ENCODE results near the gene KIF5A. TPM values are rescaled to one million over a fixed set of nuclear protein-coding genes. Genes with fewer than 3 reads are reported as not detected.

The KIF5A gene
- total and polyA plus RNA-seq, 2 donors (not counting 1 experiment from before 2014, with no cell fraction given) = 0.09 to 0.67 TPM

DNA sequence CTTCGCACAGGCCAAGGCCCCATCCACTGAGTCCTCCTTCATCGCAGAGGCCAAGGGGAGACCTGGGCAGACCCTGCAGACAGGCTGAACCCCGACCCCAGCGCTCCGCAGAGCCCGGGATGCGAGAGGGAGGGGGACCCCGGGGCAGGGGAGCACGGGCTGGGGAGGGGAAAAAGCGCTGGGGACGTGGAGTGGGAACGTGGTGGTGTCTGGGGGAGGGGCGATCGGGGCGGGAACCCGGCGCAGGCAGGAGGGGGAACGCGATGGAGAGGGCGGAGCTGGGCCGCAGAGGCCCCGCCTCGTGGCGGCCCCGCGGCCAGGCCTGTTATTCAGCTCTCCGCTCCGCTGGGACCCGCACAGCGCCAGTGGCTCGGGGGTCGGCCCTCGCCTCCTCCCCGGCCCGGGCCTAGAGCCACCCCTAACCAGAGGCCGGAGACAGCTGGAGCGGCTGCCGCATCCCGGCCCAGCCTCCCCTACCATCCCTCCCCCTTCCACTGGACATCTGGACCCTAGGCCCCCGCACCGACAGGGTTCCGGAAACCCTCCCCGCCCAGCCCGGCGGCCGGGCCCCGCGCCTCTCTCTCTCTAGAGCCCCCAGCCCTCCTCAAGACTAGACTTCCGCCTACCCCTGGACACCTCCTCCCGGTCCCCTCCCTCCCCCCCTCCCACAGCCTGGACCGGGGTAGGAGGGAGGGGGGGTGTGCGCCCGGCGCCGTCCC is 61.4 kb downstream of the KIF5A start, which contains the start of gene ARHGEF25:
Gene ARHGEF25 (plus strand): TSS at position 328 of the 719 bp plus-strand sequence. CDS start 460 bp downstream, outside the sequence.
- no peak for DNase-seq
- intact Hi-C loops (cut with micrococcal nuclease) = no loop called here
- H3K4me2 ChIP-seq (replicated peaks; ENCODE audit: low read depth, low read length, poor library complexity, severe bottlenecking) = peak within 1 kb of the TSS; percentile 97
- no peaks in the 10 kb centered on the region for H3K79me2 ChIP-seq (ENCODE audit: control insufficient read depth, insufficient read depth, low read length)
- Mint-ChIP-seq H3K27me3 (peaks cover 45% of the 10 kb centered on the region), H3K4me3 (peak within 1 kb of the TSS; percentile 81), H3K9me3 (ENCODE audit: insufficient read depth) (no peaks in the 10 kb centered on the region), H3K27ac (no peak within 1 kb of the TSS), H3K4me1 (peaks cover 53% of the 10 kb centered on the region)
- WGBS (ENCODE audit: insufficient coverage) = 1% methylated on average over 42 of the region's 55 CpGs
- peak within 1 kb of the TSS; percentile 73 for H2AFZ ChIP-seq (ENCODE audit: insufficient read depth, low read depth, low read length, poor library complexity, severe bottlenecking)
- peaks cover 52 to 59% of the 10 kb centered on the region in 2 donors for H3K4me1 ChIP-seq (ENCODE audit: control insufficient read depth in 2 of 2, insufficient read depth in 2 of 2, low read length in 2 of 2)
- peaks cover 0 to 5% (median 0%) of the 10 kb centered on the region in 3 donors for H3K9me3 ChIP-seq (ENCODE audit: control extremely low read depth in 1 of 3, control insufficient read depth in 2 of 3, insufficient read depth in 1 of 3, low read length in 2 of 3)
- H3K9ac ChIP-seq (ENCODE audit: low read length) = peak within 1 kb of the TSS; percentile 63
- TF ChIP-seq, protein P1, sequence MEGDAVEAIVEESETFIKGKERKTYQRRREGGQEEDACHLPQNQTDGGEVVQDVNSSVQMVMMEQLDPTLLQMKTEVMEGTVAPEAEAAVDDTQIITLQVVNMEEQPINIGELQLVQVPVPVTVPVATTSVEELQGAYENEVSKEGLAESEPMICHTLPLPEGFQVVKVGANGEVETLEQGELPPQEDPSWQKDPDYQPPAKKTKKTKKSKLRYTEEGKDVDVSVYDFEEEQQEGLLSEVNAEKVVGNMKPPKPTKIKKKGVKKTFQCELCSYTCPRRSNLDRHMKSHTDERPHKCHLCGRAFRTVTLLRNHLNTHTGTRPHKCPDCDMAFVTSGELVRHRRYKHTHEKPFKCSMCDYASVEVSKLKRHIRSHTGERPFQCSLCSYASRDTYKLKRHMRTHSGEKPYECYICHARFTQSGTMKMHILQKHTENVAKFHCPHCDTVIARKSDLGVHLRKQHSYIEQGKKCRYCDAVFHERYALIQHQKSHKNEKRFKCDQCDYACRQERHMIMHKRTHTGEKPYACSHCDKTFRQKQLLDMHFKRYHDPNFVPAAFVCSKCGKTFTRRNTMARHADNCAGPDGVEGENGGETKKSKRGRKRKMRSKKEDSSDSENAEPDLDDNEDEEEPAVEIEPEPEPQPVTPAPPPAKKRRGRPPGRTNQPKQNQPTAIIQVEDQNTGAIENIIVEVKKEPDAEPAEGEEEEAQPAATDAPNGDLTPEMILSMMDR (IDR thresholded peaks at IDR 0.05) = no peak
- peak; percentile 74 for TF ChIP-seq EZH2 (IDR thresholded peaks at IDR 0.05; ENCODE audit: borderline replicate concordance, insufficient read depth, low read depth, low read length, poor library complexity, severe bottlenecking)
- H3K4me3 ChIP-seq (ENCODE audit: control extremely low read depth in 1 of 5, extremely low read depth in 1 of 5, insufficient read depth in 1 of 5, low read depth in 2 of 5, low read length in 4 of 5) = peak within 1 kb of the TSS in 4 of 5 experiments; percentile 34 to 62 (median 50)
- ChIA-PET POLR2A (no interaction called here), CTCF (interaction anchor here (0.9 to 12.6 kb wide), 2 partner anchors 11 to 28 kb away, joined by 3 to 97 read pairs; no protein-coding TSS in a partner anchor)
- peaks cover 0 to 71% (median 33%) of the 10 kb centered on the region in 4 experiments for H3K27me3 ChIP-seq (replicated peaks in 1 of 4; ENCODE audit: control extremely low read depth in 1 of 4, control insufficient read depth in 3 of 4, insufficient read depth in 4 of 4, low read length in 3 of 4)
- no peak within 1 kb of the TSS for H3K27ac ChIP-seq (ENCODE audit: low read length in 2 of 2)
- ATAC-seq (ENCODE audit: low read depth) = peak; percentile 26
- H3K36me3 ChIP-seq (replicated peaks in 1 of 2; ENCODE audit: control extremely low read depth in 1 of 2, control insufficient read depth in 1 of 2, extremely low read depth in 1 of 2, insufficient read depth in 2 of 2, low read length in 1 of 2) = no peaks in the 10 kb centered on the region
- peaks cover 4% of the 10 kb centered on the region for H4K20me1 ChIP-seq (ENCODE audit: control insufficient read depth, insufficient read depth, low read length, poor library complexity, severe bottlenecking)
